ENCODE data around the gene FGFR3. TPM values are rescaled to one million over a fixed set of nuclear protein-coding genes. Genes with fewer than 3 reads are reported as not detected.
"Not testable (repeated sequence)": the region's sequence is repeated elsewhere in the genome, so short reads cannot be mapped to it uniquely, and the experiment has no call there.

Gene FGFR3
- total RNA-seq, 2 experiments from 2014 or later, result not detected

- no peaks in the 10 kb centered on the region for H3K9me2 ChIP-seq (ENCODE audit: insufficient read depth, low read length)
- TF ChIP-seq CTCF (conservative IDR thresholded peaks at IDR 0.05; ENCODE audit: low read length) (no peak), EZH2phosphoT487 (IDR thresholded peaks at IDR 0.05; ENCODE audit: borderline replicate concordance, low read depth, low read length) (no peak)
- no peak for DNase-seq (ENCODE audit: low spot score)
- no peak overlapping the region for H3K27ac ChIP-seq (ENCODE audit: low read depth, low read length, poor library complexity, severe bottlenecking)
- ChIA-PET POLR2A (interaction anchor here (0.5 kb wide), 2 partner anchors 389 to 1130 kb away, joined by 3 to 4 read pairs; no protein-coding TSS in a partner anchor), CTCF (ENCODE audit: unreplicated experiment) (no interaction called here)
- peaks cover 85% of the 10 kb centered on the region for H3K36me3 ChIP-seq (ENCODE audit: insufficient read depth, low read length)
- no TSS peak for BruUV-seq (replicated peaks)
- no peaks in the 10 kb centered on the region for H3K79me2 ChIP-seq (ENCODE audit: insufficient read depth, low read depth, low read length)
- H2AFZ ChIP-seq (ENCODE audit: low read length), result no peak overlapping the region
- no peaks in the 10 kb centered on the region for H4K20me1 ChIP-seq (ENCODE audit: insufficient read depth, low read length)
- H3K9me3 ChIP-seq (ENCODE audit: low read length), result no peaks in the 10 kb centered on the region
- intact Hi-C loops (cut with micrococcal nuclease; ENCODE audit: unreplicated experiment), result no loop called here
- peaks cover 6% of the 10 kb centered on the region for H3K4me1 ChIP-seq (ENCODE audit: insufficient read depth, low read length, poor library complexity, severe bottlenecking)
- no peak overlapping the region for H3K4me3 ChIP-seq (ENCODE audit: low read depth, low read length, poor library complexity, severe bottlenecking)
- no peak overlapping the region for H3K4me2 ChIP-seq (ENCODE audit: low read length)
Measured at GRCh38 chr4:1842993-1843448, 49.9 kb downstream of the FGFR3 start.

- peaks cover 83% of the 10 kb centered on the region for H3K36me3 ChIP-seq (ENCODE audit: insufficient read depth, low read length)
- no peak overlapping the region for H3K27ac ChIP-seq (ENCODE audit: low read depth, low read length, poor library complexity, severe bottlenecking)
- H3K79me2 ChIP-seq (ENCODE audit: insufficient read depth, low read depth, low read length), result no peaks in the 10 kb centered on the region
- no peaks in the 10 kb centered on the region for H3K9me2 ChIP-seq (ENCODE audit: insufficient read depth, low read length)
- TF ChIP-seq CTCF (conservative IDR thresholded peaks at IDR 0.05; ENCODE audit: low read length) (no peak), EZH2phosphoT487 (IDR thresholded peaks at IDR 0.05; ENCODE audit: borderline replicate concordance, low read depth, low read length) (no peak)
- no peaks in the 10 kb centered on the region for H3K9me3 ChIP-seq (ENCODE audit: low read length)
- POLR2A ChIA-PET, result no interaction called here
- H3K4me1 ChIP-seq (ENCODE audit: insufficient read depth, low read length, poor library complexity, severe bottlenecking), result peaks cover 6% of the 10 kb centered on the region
- H2AFZ ChIP-seq (ENCODE audit: low read length), result no peak overlapping the region
- CTCF ChIA-PET (ENCODE audit: unreplicated experiment), result interaction anchor here (0.6 kb wide), 1 partner anchor 16 kb away, joined by 3 read pairs; no protein-coding TSS in a partner anchor
- BruUV-seq (replicated peaks), result no TSS peak
- no peak overlapping the region for H3K4me3 ChIP-seq (ENCODE audit: low read depth, low read length, poor library complexity, severe bottlenecking)
- no peak for DNase-seq (ENCODE audit: low spot score)
- no peaks in the 10 kb centered on the region for H4K20me1 ChIP-seq (ENCODE audit: insufficient read depth, low read length)
- intact Hi-C loops (cut with micrococcal nuclease; ENCODE audit: unreplicated experiment), result no loop called here
- no peak overlapping the region for H3K4me2 ChIP-seq (ENCODE audit: low read length)
Measured at GRCh38 chr4:1843852-1844251, 50.8 kb downstream of the FGFR3 start.

- H3K9me2 ChIP-seq (ENCODE audit: insufficient read depth, low read length); DNase-seq (ENCODE audit: low spot score); intact Hi-C loops (cut with micrococcal nuclease; ENCODE audit: unreplicated experiment); H3K4me3 ChIP-seq (ENCODE audit: low read depth, low read length, poor library complexity, severe bottlenecking); H4K20me1 ChIP-seq (ENCODE audit: insufficient read depth, low read length); H3K4me2 ChIP-seq (ENCODE audit: low read length); H3K79me2 ChIP-seq (ENCODE audit: insufficient read depth, low read depth, low read length); H2AFZ ChIP-seq (ENCODE audit: low read length); H3K27ac ChIP-seq (ENCODE audit: low read depth, low read length, poor library complexity, severe bottlenecking); H3K4me1 ChIP-seq (ENCODE audit: insufficient read depth, low read length, poor library complexity, severe bottlenecking); H3K9me3 ChIP-seq (ENCODE audit: low read length); BruUV-seq (replicated peaks); CTCF ChIA-PET (ENCODE audit: unreplicated experiment); POLR2A ChIA-PET: not testable (repeated sequence)
- H3K36me3 ChIP-seq (ENCODE audit: insufficient read depth, low read length), result peaks cover 78% of the 10 kb centered on the region
Measured at GRCh38 chr4:1844618-1845017, 51.5 kb downstream of the FGFR3 start.

All from OCI-LY7 (cell line).